Suprapubic skin (tissue), 4 donors: ENCODE data around the gene RUNX1.

Experiments used
- CTCF ChIP-seq, 2 donors: fragments of 200-600 bp in 1 of 2; fragments of 450-650 bp in 1 of 2; sonication (generic) in 1 of 2; IDR thresholded peaks; one replicate each; pipeline ENCODE4 v1.5.1; 2016 to 2019; ENCODE audit warnings: antibody characterized with exemption in 2 of 2, mild to moderate bottlenecking in 1 of 2, moderate library complexity in 1 of 2
- EP300 ChIP-seq: sonication (generic); formaldehyde crosslinking; IDR thresholded peaks from one replicate; pipeline ENCODE4 v1.6.1; 2017; ENCODE audit warnings: antibody characterized with exemption
- POLR2AphosphoS5 ChIP-seq, 3 donors: sonication (generic); formaldehyde crosslinking; IDR thresholded peaks; one replicate each; pipeline ENCODE4 v1.6.1; 2017; ENCODE audit warnings: antibody characterized with exemption in 3 of 3

GRCh38 chr21:35079181-35079580, 30.1 kb upstream of the RUNX1 start:
- TF ChIP-seq EP300 = no peak
- no peak for TF ChIP-seq CTCF (IDR thresholded peaks at IDR 0.05)
- no peak for TF ChIP-seq POLR2AphosphoS5 (IDR thresholded peaks at IDR 0.05)
